H1 (cell line): ENCODE measurements around the gene HEATR1. TPM values are rescaled to one million over a fixed set of nuclear protein-coding genes. Genes with fewer than 3 reads are reported as not detected.

Experiments used
- CTCF ChIA-PET: fragments of 300-600 bp; sonication (Branson Sonifier 250); formaldehyde crosslinking; loops from one replicate; lab custom pipeline; 2021; ENCODE audit not compliant: partially characterized antibody; lab: Charles Lee
- POLR2A ChIA-PET: fragments of 300-600 bp; sonication (Branson Sonifier 250); formaldehyde crosslinking; loops from one replicate; lab custom pipeline; 2021; ENCODE audit warnings: inconsistent platforms; ENCODE audit not compliant: partially characterized antibody; lab: Charles Lee
- DNase-seq, 2 experiments: peaks; one replicate each; pipeline versions ENCODE4 v3.0.0 to v3.0.0-alpha.2; 2010 to 2022; ENCODE audit warnings: low spot score in 2 of 2, low read depth in 1 of 2, mixed read lengths in 1 of 2
- FAIRE-seq: peaks from 2 replicates; lab custom pipeline; 2011; peaks lifted over from hg19 to GRCh38; lab: Jason Lieb, UNC
- H2AFZ ChIP-seq: 2 replicates; pipeline ENCODE4 v1.8.1; 2012; ENCODE audit warnings: low read length, inconsistent platforms
- H2AK5ac ChIP-seq: 2 replicates; pipeline ENCODE4 v1.6.1; 2013; ENCODE audit warnings: low read depth, low read length
- H2BK120ac ChIP-seq: replicated peaks from 2 replicates; pipeline ENCODE3; 2013; ENCODE audit warnings: low read depth, low read length, inconsistent platforms
- H2BK12ac ChIP-seq: 2 replicates; pipeline ENCODE4 v1.6.1; 2013; ENCODE audit warnings: low read depth, low read length
- H2BK15ac ChIP-seq: 2 replicates; pipeline ENCODE4 v1.6.1; 2013; ENCODE audit warnings: low read length
- H2BK20ac ChIP-seq: 2 replicates; pipeline ENCODE4 v1.6.1; 2013; ENCODE audit warnings: low read length
- H2BK5ac ChIP-seq: 2 replicates; pipeline ENCODE4 v1.6.1; 2013; ENCODE audit warnings: low read depth, low read length
- H3K14ac ChIP-seq: 2 replicates; pipeline ENCODE4 v1.6.1; 2013; ENCODE audit warnings: inconsistent platforms; ENCODE audit not compliant: insufficient read length
- H3K18ac ChIP-seq: 2 replicates; pipeline ENCODE4 v1.6.1; 2013; ENCODE audit warnings: low read length; ENCODE audit errors: extremely low read depth
- H3K23ac ChIP-seq: 2 replicates; pipeline ENCODE4 v1.6.1; 2013; ENCODE audit warnings: inconsistent platforms; ENCODE audit not compliant: insufficient read length
- H3K23me2 ChIP-seq: 2 replicates; pipeline ENCODE4 v1.6.1; 2013; ENCODE audit warnings: low read depth, low read length
- H3K27ac ChIP-seq: 2 replicates; pipeline ENCODE4 v1.6.1; 2011; ENCODE audit warnings: low read depth, low read length, inconsistent platforms
- H3K27me3 ChIP-seq, 4 experiments: replicated peaks in 1 of 4; 1 replicate in 1 of 4; 2 replicates in 3 of 4; pipeline versions ENCODE4 v1.6.1 to v1.8.1; 2011 to 2013; ENCODE audit warnings: low read length in 3 of 4, mild to moderate bottlenecking in 3 of 4, inconsistent platforms in 2 of 4, mixed read lengths in 2 of 4, moderate library complexity in 1 of 4; ENCODE audit not compliant: control insufficient read depth in 3 of 4, insufficient read depth in 3 of 4; ENCODE audit errors: extremely low read depth in 1 of 4
- H3K36me3 ChIP-seq, 4 experiments: 2 replicates each; pipeline versions ENCODE4 v1.6.1 to v1.8.1; 2011 to 2013; ENCODE audit warnings: mild to moderate bottlenecking in 4 of 4, low read length in 3 of 4, moderate library complexity in 2 of 4, control low read depth in 1 of 4, inconsistent platforms in 1 of 4; ENCODE audit not compliant: insufficient read depth in 4 of 4, control insufficient read depth in 2 of 4
- H3K4ac ChIP-seq: replicated peaks from 2 replicates; pipeline ENCODE3; 2013; ENCODE audit warnings: low read length, low read depth, mixed read lengths, inconsistent platforms; ENCODE audit not compliant: insufficient read length
- H3K4me1 ChIP-seq, 4 experiments: replicated peaks in 1 of 4; 1 replicate in 1 of 4; 2 replicates in 3 of 4; pipeline versions ENCODE4 v1.6.1 to v1.8.1; 2011 to 2013; ENCODE audit warnings: low read length in 3 of 4, inconsistent platforms in 2 of 4, mixed read lengths in 1 of 4; ENCODE audit not compliant: insufficient read depth in 4 of 4, control insufficient read depth in 3 of 4
- H3K4me2 ChIP-seq, 2 experiments: 2 replicates each; pipeline versions ENCODE4 v1.6.1 to v1.8.1; 2011 to 2013; ENCODE audit warnings: low read depth in 2 of 2, low read length in 2 of 2, control low read depth in 1 of 2, inconsistent platforms in 1 of 2, mild to moderate bottlenecking in 1 of 2; ENCODE audit not compliant: insufficient read depth in 1 of 2
- H3K4me3 ChIP-seq, 4 experiments: fragments of 200-600, 300-600 bp in 1 of 4; sonication (generic), shearing (Covaris generic), sonication (Bioruptor Twin) in 1 of 4; 2 replicates each; pipeline versions ENCODE4 v1.5.1 to v1.8.1; 2011 to 2016; ENCODE audit warnings: low read length in 4 of 4, low read depth in 3 of 4, control low read depth in 2 of 4, inconsistent platforms in 2 of 4, mild to moderate bottlenecking in 2 of 4, mixed read lengths in 1 of 4, moderate library complexity in 1 of 4; ENCODE audit not compliant: insufficient read depth in 2 of 4; ENCODE audit errors: extremely low read depth in 1 of 4
- H3K56ac ChIP-seq: replicated peaks from 2 replicates; pipeline ENCODE3; 2013; ENCODE audit warnings: low read depth, mild to moderate bottlenecking, mixed read lengths, low read length, inconsistent platforms; ENCODE audit not compliant: insufficient read length
- H3K79me1 ChIP-seq: 2 replicates; pipeline ENCODE4 v1.6.1; 2013; ENCODE audit warnings: low read depth, low read length, control low read depth
- H3K79me2 ChIP-seq, 2 experiments: 2 replicates each; pipeline versions ENCODE4 v1.6.1 to v1.8.1; 2012 to 2013; ENCODE audit warnings: low read length in 2 of 2, mild to moderate bottlenecking in 2 of 2, inconsistent platforms in 1 of 2; ENCODE audit not compliant: insufficient read depth in 2 of 2, control insufficient read depth in 1 of 2
- H3K9ac ChIP-seq, 4 experiments: replicated peaks in 1 of 4; 1 replicate in 1 of 4; 2 replicates in 3 of 4; pipeline versions ENCODE4 v1.6.1 to v1.8.1; 2011 to 2013; ENCODE audit warnings: low read depth in 3 of 4, low read length in 3 of 4, control low read depth in 2 of 4, mild to moderate bottlenecking in 2 of 4, moderate library complexity in 2 of 4, inconsistent platforms in 1 of 4; ENCODE audit errors: extremely low read depth in 1 of 4
- H3K9me3 ChIP-seq, 2 experiments: 2 replicates each; pipeline versions ENCODE4 v1.6.1 to v1.8.1; 2012 to 2013; ENCODE audit warnings: mild to moderate bottlenecking in 2 of 2, moderate library complexity in 2 of 2, control low read depth in 1 of 2, inconsistent platforms in 1 of 2, low read depth in 1 of 2, low read length in 1 of 2, mixed read lengths in 1 of 2; ENCODE audit not compliant: insufficient read depth in 2 of 2
- H4K20me1 ChIP-seq, 2 experiments: replicated peaks in 1 of 2; 2 replicates each; pipeline versions ENCODE3 to v1.8.1; 2011 to 2013; ENCODE audit warnings: inconsistent platforms in 2 of 2, low read length in 2 of 2, mild to moderate bottlenecking in 1 of 2; ENCODE audit not compliant: insufficient read depth in 2 of 2, control insufficient read depth in 1 of 2
- H4K5ac ChIP-seq: 2 replicates; pipeline ENCODE4 v1.6.1; 2013; ENCODE audit warnings: low read length, low read depth, mixed read lengths, inconsistent platforms; ENCODE audit not compliant: insufficient read length
- H4K8ac ChIP-seq: 2 replicates; pipeline ENCODE4 v1.8.0; 2013; ENCODE audit warnings: mild to moderate bottlenecking, moderate library complexity, low read length, inconsistent platforms; ENCODE audit not compliant: insufficient read depth; ENCODE audit errors: extremely low read depth
- H4K91ac ChIP-seq: replicated peaks from 2 replicates; pipeline ENCODE3; 2013; ENCODE audit warnings: low read length, mixed read lengths, inconsistent platforms; ENCODE audit not compliant: insufficient read length
- BRCA1 ChIP-seq: IDR thresholded peaks from 2 replicates; pipeline ENCODE4 v1.6.1; 2012; ENCODE audit warnings: low read depth, low read length, improper control_type of control experiment
- EGR1 ChIP-seq: IDR thresholded peaks from 2 replicates; pipeline ENCODE4 v1.6.1; 2011; ENCODE audit warnings: low read depth, low read length, borderline replicate concordance
- EP300 ChIP-seq, 2 experiments: IDR thresholded peaks; 1 replicate in 1 of 2; 2 replicates in 1 of 2; pipeline ENCODE4 v1.6.1; 2011 to 2012; ENCODE audit warnings: low read depth in 2 of 2, low read length in 2 of 2, mild to moderate bottlenecking in 2 of 2, borderline replicate concordance in 1 of 2, inconsistent platforms in 1 of 2, moderate library complexity in 1 of 2
- KDM5A ChIP-seq: fragments of 200-600 bp; IDR thresholded peaks from 2 replicates; pipeline ENCODE4 v1.7.1; 2012; ENCODE audit warnings: mild to moderate bottlenecking, low read length, inconsistent platforms, mixed read lengths
- SP2 ChIP-seq: IDR thresholded peaks from 2 replicates; pipeline ENCODE4 v1.6.1; 2012; ENCODE audit warnings: mild to moderate bottlenecking, low read length, inconsistent platforms
- WGBS, 2 experiments: shearing (Covaris generic) in 1 of 2; methylation state at CpG; one replicate each; pipeline versions ENCODE4 v1.1.6 to v1.1.7; 2013 to 2015; ENCODE audit warnings: low lambda C conversion rate in 2 of 2, mixed read lengths in 2 of 2, inconsistent platforms in 1 of 2, low coverage in 1 of 2, missing lambda C conversion rate in 1 of 2; ENCODE audit not compliant: insufficient replicate concordance in 2 of 2, insufficient coverage in 1 of 2, insufficient read length in 1 of 2; ENCODE audit errors: extremely low coverage in 1 of 2, missing lambda C conversion rate in 1 of 2; 5-methylcytosine and 5-hydroxymethylcytosine counted together
- polyA plus RNA-seq, 7 experiments: library from polyadenylated mRNA; depleted of rRNA in 3 of 7; stranded (reverse) in 5 of 7; unstranded in 2 of 7; fragments of >200 nt in 5 of 7; fragments of 200-250 nt in 2 of 7; gene quantifications; 1 replicate in 5 of 7; 2 replicates in 1 of 7; 4 replicates in 1 of 7; pipeline versions ENCODE4 v1.2.1 to v1.2.3, GENCODE V29; 2011 to 2013; ENCODE audit warnings: missing spikeins in 2 of 7, mixed read lengths in 2 of 7
- total RNA-seq: library from RNA; stranded (reverse); fragmentation: NEBNext Ultra II Directional; extraction: Animal tissue kit (Norgen Biotek cat#: 25700); gene quantifications from 2 replicates; pipeline ENCODE4 v1.2.1, GENCODE V29; 2021

Gene HEATR1
- total and polyA plus RNA-seq, 2 of the 8 experiments (the other 6 are each of a cell fraction or from before 2014, with no cell fraction given): 13.0 to 95.8 TPM

GRCh38 chr1:236589531-236589930 lies 14.8 kb downstream of the HEATR1 start:
- WGBS, 2 experiments: 94% methylated on average over 4 of the region's 4 CpGs; no CpG with 5 or more reads in 1 of the 2 experiments
- H2AK5ac ChIP-seq: no peak overlapping the region
- no peak overlapping the region for H2BK20ac ChIP-seq
- H4K91ac ChIP-seq: no peak overlapping the region
- H2BK12ac ChIP-seq: no peak overlapping the region
- H3K79me1 ChIP-seq: no peaks in the 10 kb centered on the region
- no peak overlapping the region for H3K9ac ChIP-seq
- no peak overlapping the region for H3K56ac ChIP-seq
- H3K4ac ChIP-seq: no peak overlapping the region
- no peak overlapping the region for H2BK120ac ChIP-seq
- no peak overlapping the region for H3K18ac ChIP-seq
- H3K23me2 ChIP-seq: no peaks in the 10 kb centered on the region
- no peaks in the 10 kb centered on the region for H3K9me3 ChIP-seq
- H2AFZ ChIP-seq: no peak overlapping the region
- ChIA-PET POLR2A (no interaction called here), CTCF (interaction anchor here (0.7 kb wide), 1 partner anchor 169 kb away, joined by 3 read pairs; no protein-coding TSS in a partner anchor)
- no peaks in the 10 kb centered on the region for H3K79me2 ChIP-seq
- H3K27me3 ChIP-seq: no peaks in the 10 kb centered on the region
- H3K23ac ChIP-seq: no peak overlapping the region
- H2BK5ac ChIP-seq: no peak overlapping the region
- no peak for FAIRE-seq
- no peak overlapping the region for H4K5ac ChIP-seq
- H3K4me2 ChIP-seq: no peak overlapping the region
- no peak overlapping the region for H3K14ac ChIP-seq
- peaks cover 0 to 3% of the 10 kb centered on the region in 2 experiments for H4K20me1 ChIP-seq
- no peak overlapping the region for H3K4me3 ChIP-seq
- no peaks in the 10 kb centered on the region for H3K4me1 ChIP-seq
- no peak for DNase-seq
- H3K36me3 ChIP-seq: peaks cover 9 to 91% (median 41%) of the 10 kb centered on the region in 4 experiments; a peak in 7 of 8 replicates
- H3K27ac ChIP-seq: no peak overlapping the region
- H2BK15ac ChIP-seq: no peak overlapping the region
- H4K8ac ChIP-seq: no peak overlapping the region
- no peak for TF ChIP-seq SP2
- no peak for TF ChIP-seq EP300 (IDR thresholded peaks at IDR 0.05; ENCODE audit: borderline replicate concordance in 1 of 2, low read depth in 2 of 2, low read length in 2 of 2)
- no peak for TF ChIP-seq KDM5A
- TF ChIP-seq BRCA1: no peak
- no peak for TF ChIP-seq EGR1
